GM18873 (cell line): ENCODE data around the gene TESMIN.

Source experiments
- ATAC-seq: cut with Tn5 transposase; IDR thresholded peaks from one replicate; pipeline ENCODE4 v1.9.1; 2021; ENCODE audit warnings: mild to moderate bottlenecking, moderate library complexity, moderate number of reproducible peaks; ENCODE audit not compliant: unreplicated experiment, low FRiP score

TESMIN gene

DNA sequence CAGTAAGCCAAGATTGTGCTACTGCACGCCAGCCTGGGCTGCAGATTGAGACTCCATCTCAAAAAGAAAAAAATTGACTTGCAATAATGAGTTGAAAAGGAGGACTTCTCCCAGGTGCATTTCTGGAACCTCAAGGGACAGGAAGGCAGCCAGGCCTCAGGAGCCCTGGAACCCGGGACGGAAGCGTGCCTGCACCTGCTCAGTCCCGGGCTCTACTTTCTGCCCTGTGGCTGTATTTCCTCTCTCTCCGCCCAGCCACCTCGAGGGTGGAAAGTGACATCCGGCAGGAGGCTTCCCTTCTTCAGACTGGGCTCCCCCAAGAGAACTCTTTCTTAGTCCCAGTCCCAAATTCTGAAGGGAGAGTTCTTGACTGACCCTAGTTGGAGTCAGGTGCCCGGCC, 87.2 kb downstream of the TESMIN start:
- no peak for ATAC-seq

DNA sequence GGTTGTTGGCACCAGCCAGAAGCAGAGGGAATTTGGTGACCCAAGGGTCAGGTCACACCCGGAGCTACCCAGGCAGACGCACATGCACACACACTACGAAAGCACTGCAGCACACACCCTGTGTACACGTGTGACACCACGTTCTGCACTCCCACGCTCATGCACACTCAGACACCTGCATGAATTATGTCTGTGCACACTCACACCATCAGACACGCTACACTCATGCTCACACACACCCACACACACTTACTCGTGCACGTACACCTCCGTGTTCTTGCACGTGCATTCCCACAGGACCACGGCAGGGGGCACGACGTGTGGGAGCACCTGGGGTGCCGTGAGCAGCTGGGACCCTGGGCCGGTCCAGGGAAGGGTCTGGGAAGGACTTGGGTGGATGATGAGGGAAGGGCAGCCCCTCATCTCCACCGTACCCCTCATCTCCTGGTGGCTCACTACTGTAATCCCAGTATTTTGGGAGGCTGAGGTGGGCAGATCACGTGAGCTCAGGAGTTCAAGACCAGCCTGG, 87.8 kb downstream of the TESMIN start:
- ATAC-seq: no peak

DNA sequence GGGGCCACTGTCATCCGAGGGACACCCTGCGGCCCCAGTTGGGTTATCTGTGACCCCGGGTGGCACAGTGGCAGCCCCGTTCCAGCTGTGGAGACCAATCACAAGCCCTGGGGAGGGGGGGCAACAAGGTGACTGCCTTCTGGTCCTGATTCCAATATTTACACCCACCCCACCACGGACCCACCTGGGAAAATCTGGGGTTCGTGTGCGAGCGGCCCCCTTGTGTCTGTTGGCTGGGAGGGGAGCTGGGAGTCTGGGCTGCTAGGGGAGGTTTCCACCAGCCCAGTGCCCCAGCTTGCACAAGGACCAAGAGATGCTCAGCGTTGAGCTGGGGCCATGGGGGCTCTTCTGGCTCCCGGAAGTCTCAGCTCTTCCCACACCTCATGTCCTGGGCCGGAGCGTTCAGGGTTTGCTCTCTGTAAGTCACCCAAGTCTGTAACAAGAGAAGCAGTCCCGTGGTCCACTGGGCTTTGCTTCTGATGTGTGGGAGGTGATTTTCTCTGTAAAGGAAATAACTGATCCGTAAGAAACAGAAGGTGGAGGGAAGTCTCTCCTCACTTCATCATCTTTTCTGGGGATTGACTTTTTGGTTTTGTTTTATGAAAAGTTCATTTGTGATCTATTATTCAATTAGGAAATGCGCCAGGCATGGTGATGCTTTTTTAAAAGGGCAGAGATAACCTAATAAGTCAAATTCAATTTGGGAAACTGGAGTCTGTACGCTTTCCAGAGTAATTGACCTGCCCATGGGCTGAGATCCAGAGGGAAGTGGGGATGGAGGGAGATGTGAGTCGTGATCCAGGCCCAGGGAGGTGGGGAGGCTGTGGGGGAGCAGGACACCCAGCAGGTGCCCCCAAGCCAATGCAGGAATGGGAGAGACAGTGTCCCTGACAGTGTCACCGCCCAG, 89.4 kb downstream of the TESMIN start:
- ATAC-seq: no peak

DNA sequence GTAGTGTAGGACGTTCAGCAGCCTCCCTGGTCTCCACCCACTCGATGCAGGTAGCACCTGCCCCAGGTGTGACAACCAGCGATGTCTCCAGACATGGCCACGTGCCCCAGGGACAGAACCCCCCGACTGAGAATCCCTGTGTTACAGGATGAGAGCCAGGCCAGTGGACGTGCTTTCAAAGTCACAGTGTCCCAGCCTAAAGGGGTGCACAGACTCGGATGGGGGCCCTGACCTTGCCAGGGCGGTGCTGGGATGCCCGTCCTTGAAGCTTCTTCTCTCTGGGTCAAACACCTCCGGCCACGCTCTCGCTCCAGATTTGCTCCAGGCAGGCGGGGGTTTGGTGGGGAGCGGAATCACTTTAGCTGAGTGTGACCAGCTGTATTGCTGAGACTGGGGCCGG, 90.3 kb downstream of the TESMIN start:
- no peak for ATAC-seq

DNA sequence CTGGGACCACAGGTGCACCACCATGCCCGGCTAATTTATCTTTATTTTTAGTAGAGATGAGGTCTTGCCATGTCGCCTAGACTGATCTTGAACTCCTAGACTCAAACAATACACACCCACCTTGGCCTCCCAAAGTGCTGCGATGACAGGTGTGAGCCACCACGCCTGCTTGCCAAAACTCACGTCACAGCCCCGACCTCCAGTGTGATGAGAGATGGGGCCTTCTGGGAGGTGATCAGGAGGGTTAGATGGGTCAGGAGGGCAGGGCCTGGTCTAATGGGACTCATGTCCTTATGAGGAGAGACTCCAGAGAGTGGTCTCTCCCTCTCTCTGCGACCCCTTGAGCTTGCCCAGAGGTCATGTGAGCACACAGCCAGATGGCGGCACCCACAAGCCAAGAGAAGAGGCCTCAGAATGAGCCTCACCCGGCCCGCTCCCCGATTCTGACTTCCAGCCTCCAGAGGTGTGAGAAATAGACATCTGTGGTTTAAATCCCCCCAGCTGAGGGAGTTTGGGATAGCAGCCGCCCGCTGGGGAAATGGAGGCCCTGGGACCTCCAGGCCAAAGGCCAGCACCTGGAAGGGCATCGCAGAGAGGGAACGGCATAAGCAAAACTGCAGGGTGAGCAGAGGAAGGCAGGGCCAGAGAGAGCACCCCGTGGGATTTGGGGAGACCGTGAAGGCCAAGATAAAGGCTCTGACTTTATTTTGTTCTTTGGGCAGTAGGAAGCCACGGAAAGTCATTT, 91.1 kb downstream of the TESMIN start:
- ATAC-seq: no peak

DNA sequence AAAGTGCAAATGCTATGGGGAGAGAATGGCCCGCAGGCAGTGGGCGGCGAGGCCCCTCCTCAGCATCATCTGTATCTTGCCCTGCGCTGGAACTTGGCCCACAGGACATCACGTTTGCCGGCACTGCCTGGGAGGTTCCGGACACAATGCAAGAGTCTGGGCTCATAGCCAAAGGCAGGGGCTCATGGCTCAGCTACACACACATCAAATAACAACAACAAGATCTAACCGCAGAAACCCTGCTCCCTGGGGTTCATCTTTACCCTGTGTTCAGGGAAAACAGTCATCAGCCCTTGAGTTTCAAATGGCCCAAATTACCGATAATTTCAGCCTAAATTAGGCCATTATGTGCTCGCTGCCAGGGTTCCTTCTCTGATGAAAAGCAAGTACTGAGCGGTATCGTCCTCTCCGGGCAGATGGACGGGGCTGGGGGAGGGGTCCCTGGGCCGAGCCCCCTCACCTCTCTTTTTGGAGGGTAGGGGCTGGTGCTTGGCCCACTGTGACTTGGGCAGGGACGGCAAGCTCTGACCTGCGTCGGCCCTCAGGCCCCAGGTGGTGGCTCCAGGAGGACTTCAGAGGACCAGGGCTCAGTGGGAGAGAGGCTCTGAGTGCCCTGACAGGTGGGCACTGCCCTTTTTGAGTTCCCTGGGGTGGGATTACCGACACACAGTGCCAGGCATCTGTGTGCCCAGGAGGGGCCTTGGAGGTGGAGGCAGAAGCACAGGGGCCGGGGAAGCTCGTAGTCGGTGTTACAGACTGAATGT, 92.0 kb downstream of the TESMIN start:
- no peak for ATAC-seq

DNA sequence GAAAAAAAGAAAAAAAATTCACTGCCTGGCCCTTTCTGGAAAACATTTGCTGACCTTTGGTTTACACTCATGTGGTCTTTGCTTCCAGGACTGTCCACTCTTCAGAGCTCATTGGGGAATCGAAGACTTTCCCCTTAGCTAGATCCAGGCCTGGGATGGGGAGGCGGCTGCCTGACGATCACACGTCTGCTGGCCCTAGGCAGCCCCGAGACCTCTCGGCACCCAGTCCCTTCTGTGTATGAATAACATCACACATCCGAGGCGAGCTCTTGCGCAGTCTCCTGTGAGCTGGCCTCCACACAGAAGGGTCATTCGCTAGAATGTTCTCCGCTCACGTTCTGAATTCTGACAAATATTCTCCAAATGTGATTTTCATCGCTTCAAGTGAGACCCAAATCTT, 92.7 kb downstream of the TESMIN start:
- no peak for ATAC-seq

DNA sequence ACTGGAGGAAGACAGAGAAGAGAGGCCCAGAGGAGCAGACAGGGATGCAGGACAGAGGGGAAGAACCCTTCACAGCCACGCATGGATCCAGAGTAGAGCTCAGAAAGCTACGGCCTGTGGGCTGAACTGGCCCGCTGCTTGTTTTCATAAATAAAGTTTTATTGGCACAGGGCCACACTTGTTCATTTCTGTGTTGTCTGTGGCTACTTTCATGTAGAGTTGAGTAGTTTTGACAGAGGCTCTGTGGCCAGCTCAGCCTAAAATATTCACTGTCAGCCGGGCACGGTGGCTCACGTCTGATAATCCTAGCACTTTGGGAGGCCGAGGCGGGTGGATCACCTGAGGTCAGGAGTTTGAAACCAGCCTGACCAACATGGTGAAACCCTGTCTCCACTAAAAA, 93.2 kb downstream of the TESMIN start:
- ATAC-seq: no peak
